NB4 (cell line): ENCODE results near the gene CKAP5.

Experiments
- CTCF ChIP-seq: IDR thresholded peaks from one replicate; pipeline ENCODE4 v1.5.1; 2012; ENCODE audit warnings: low read depth, low read length
- MAX ChIP-seq: IDR thresholded peaks from 2 replicates; pipeline ENCODE4 v1.6.1; 2011; ENCODE audit warnings: low read depth, low read length
- MYC ChIP-seq: IDR thresholded peaks from 2 replicates; pipeline ENCODE4 v1.6.1; 2011; ENCODE audit warnings: low read depth, low read length
- POLR2A ChIP-seq: IDR thresholded peaks from 2 replicates; pipeline ENCODE4 v1.6.1; 2011; ENCODE audit warnings: mild to moderate bottlenecking; ENCODE audit not compliant: insufficient read length; ENCODE audit errors: extremely low read depth

GRCh38 chr11:46834821-46835220, 11.3 kb downstream of the CKAP5 start:
- TF ChIP-seq CTCF: no peak
- TF ChIP-seq POLR2A: no peak
- no peak for TF ChIP-seq MYC
- no peak for TF ChIP-seq MAX
